ENCODE data around the gene SPON2.

Gene SPON2

GRCh38 chr4:1170156-1170975, 2.0 kb downstream of the SPON2 start:
- H3K27me3 ChIP-seq (ENCODE audit: control insufficient read depth in 1 of 2, insufficient read depth in 2 of 2, low read length in 2 of 2): peaks cover 10 to 30% of the 10 kb centered on the region in 2 donors
- H3K4me3 ChIP-seq (ENCODE audit: low read length in 2 of 2): peak overlapping the region in 1 of 2 donors; percentile 68
- no peaks in the 10 kb centered on the region for H3K36me3 ChIP-seq (ENCODE audit: control insufficient read depth in 2 of 2, insufficient read depth in 2 of 2, low read length in 2 of 2)
- H3K4me1 ChIP-seq (ENCODE audit: control insufficient read depth, insufficient read depth, low read length): peaks cover 59% of the 10 kb centered on the region
- no peak overlapping the region for H3K27ac ChIP-seq (ENCODE audit: low read length)
- H3K9me3 ChIP-seq (ENCODE audit: control insufficient read depth in 2 of 2, low read length in 2 of 2): no peaks in the 10 kb centered on the region
- H3K9ac ChIP-seq (ENCODE audit: low read length in 2 of 2): no peak overlapping the region

GRCh38 chr4:1169691-1170096, 2.7 kb downstream of the SPON2 start:
- H3K9me3 ChIP-seq (ENCODE audit: control insufficient read depth in 2 of 2, low read length in 2 of 2): no peaks in the 10 kb centered on the region
- peaks cover 10 to 30% of the 10 kb centered on the region in 2 donors for H3K27me3 ChIP-seq (ENCODE audit: control insufficient read depth in 1 of 2, insufficient read depth in 2 of 2, low read length in 2 of 2)
- H3K36me3 ChIP-seq (ENCODE audit: control insufficient read depth in 2 of 2, insufficient read depth in 2 of 2, low read length in 2 of 2): no peaks in the 10 kb centered on the region
- no peak overlapping the region for H3K9ac ChIP-seq (ENCODE audit: low read length in 2 of 2)
- H3K4me1 ChIP-seq (ENCODE audit: control insufficient read depth, insufficient read depth, low read length): peaks cover 59% of the 10 kb centered on the region
- H3K4me3 ChIP-seq (ENCODE audit: low read length in 2 of 2): no peak overlapping the region
- no peak overlapping the region for H3K27ac ChIP-seq (ENCODE audit: low read length)

DNA sequence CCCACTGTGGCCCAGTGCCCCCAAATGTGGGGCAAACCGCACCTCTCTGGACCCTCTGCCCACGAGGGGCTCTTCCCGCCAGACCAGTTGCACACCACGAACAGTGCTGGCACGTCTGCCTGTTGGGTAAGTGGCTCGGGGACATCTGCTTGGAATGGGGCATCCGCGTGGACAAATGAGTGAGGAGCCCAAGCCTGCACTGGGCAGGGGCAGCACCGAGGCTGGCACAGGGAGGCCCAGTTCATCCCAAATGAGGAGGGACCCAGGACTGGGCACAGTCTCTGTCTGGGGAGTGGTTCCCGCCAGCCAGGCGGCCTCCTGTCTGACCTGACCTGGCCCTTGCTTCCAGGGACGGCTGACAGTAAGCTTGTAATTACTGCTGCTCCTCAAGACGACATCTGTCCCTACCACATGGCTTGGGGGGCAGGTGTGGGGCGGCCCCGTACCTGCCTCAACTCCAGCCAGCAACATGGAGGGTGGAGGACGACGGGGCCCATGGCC, 3.2 kb downstream of the SPON2 start:
- H3K9ac ChIP-seq (ENCODE audit: low read length in 2 of 2): no peak overlapping the region
- no peak overlapping the region for H3K27ac ChIP-seq (ENCODE audit: low read length)
- no peaks in the 10 kb centered on the region for H3K9me3 ChIP-seq (ENCODE audit: control insufficient read depth in 2 of 2, low read length in 2 of 2)
- peaks cover 59% of the 10 kb centered on the region for H3K4me1 ChIP-seq (ENCODE audit: control insufficient read depth, insufficient read depth, low read length)
- H3K4me3 ChIP-seq (ENCODE audit: low read length in 2 of 2): no peak overlapping the region
- peaks cover 10 to 30% of the 10 kb centered on the region in 2 donors for H3K27me3 ChIP-seq (ENCODE audit: control insufficient read depth in 1 of 2, insufficient read depth in 2 of 2, low read length in 2 of 2)
- no peaks in the 10 kb centered on the region for H3K36me3 ChIP-seq (ENCODE audit: control insufficient read depth in 2 of 2, insufficient read depth in 2 of 2, low read length in 2 of 2)

- Histone ChIP-seq H3K27ac (ENCODE audit: low read length) (peak overlapping the region; percentile 11), H3K9me3 (ENCODE audit: control insufficient read depth in 2 of 2, low read length in 2 of 2) (no peaks in the 10 kb centered on the region), H3K27me3 (ENCODE audit: control insufficient read depth in 1 of 2, insufficient read depth in 2 of 2, low read length in 2 of 2) (peaks cover 10 to 29% of the 10 kb centered on the region in 2 donors), H3K4me1 (ENCODE audit: control insufficient read depth, insufficient read depth, low read length) (peaks cover 53% of the 10 kb centered on the region), H3K36me3 (ENCODE audit: control insufficient read depth in 2 of 2, insufficient read depth in 2 of 2, low read length in 2 of 2) (no peaks in the 10 kb centered on the region), H3K9ac (ENCODE audit: low read length in 2 of 2) (peak overlapping the region in 1 of 2 donors; percentile 60), H3K4me3 (ENCODE audit: low read length in 2 of 2) (peak overlapping the region in 1 of 2 donors; percentile 93)
Measured at GRCh38 chr4:1168191-1169101, 3.9 kb downstream of the SPON2 start.

GRCh38 chr4:1167244-1167949, 5.0 kb downstream of the SPON2 start:
- H3K27ac ChIP-seq (ENCODE audit: low read length): peak overlapping the region; percentile 11

DNA sequence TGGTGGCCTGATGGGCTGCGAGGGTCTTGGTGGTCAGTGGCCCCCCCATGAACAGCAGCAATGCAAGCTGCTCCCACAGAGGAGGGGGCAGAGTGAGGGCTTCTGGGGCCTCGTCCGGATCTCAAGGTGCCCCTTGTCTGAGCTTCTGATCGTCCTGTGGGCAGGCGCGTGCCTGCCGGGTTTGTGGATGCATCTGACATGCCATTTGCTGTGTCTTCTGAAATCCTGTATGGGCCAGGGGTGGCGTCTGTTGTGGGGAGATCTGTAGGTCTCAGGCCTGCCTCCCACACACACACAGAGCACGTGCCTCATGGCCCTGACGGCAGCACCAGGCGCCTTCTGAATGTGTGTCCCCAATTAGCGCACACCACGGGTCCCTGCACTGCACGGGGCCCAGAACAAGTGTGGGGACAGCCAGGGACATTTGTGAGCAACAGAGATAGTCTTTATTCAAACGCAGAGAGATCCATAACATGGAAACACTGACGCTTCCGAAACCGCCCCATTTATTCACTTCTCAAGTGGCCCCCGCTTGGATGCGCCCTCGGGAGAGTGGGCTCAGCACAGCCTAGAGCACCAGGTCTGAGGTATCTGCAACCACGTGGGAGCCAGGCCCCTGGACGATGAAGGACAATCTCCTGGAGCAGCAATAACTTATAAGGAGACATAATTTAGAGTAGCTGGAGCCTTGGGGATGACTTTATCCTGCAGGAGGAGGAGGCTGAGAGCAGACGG, 5.7 kb downstream of the SPON2 start:
- Histone ChIP-seq H3K36me3 (ENCODE audit: control insufficient read depth in 2 of 2, insufficient read depth in 2 of 2, low read length in 2 of 2) (no peaks in the 10 kb centered on the region), H3K4me1 (ENCODE audit: control insufficient read depth, insufficient read depth, low read length) (peaks cover 40% of the 10 kb centered on the region), H3K27ac (ENCODE audit: low read length) (no peak overlapping the region)

More at GRCh38 chr4:1167244-1167949, 5.0 kb downstream of the SPON2 start:
- H3K36me3 ChIP-seq (ENCODE audit: control insufficient read depth in 2 of 2, insufficient read depth in 2 of 2, low read length in 2 of 2): no peaks in the 10 kb centered on the region
- H3K4me3 ChIP-seq (ENCODE audit: low read length in 2 of 2): peak overlapping the region; percentile 84 to 93
- H3K9ac ChIP-seq (ENCODE audit: low read length in 2 of 2): peak overlapping the region; percentile 29 to 60
- H3K4me1 ChIP-seq (ENCODE audit: control insufficient read depth, insufficient read depth, low read length): peaks cover 47% of the 10 kb centered on the region
- H3K9me3 ChIP-seq (ENCODE audit: control insufficient read depth in 2 of 2, low read length in 2 of 2): no peaks in the 10 kb centered on the region
- peaks cover 10 to 21% of the 10 kb centered on the region in 2 donors for H3K27me3 ChIP-seq (ENCODE audit: control insufficient read depth in 1 of 2, insufficient read depth in 2 of 2, low read length in 2 of 2)

GRCh38 chr4:1164956-1165545, 7.3 kb downstream of the SPON2 start:
- H3K27me3 ChIP-seq (ENCODE audit: control insufficient read depth in 1 of 2, insufficient read depth in 2 of 2, low read length in 2 of 2): peaks cover 0 to 2% of the 10 kb centered on the region in 2 donors
- H3K9me3 ChIP-seq (ENCODE audit: control insufficient read depth in 2 of 2, low read length in 2 of 2): no peaks in the 10 kb centered on the region
- no peaks in the 10 kb centered on the region for H3K36me3 ChIP-seq (ENCODE audit: control insufficient read depth in 2 of 2, insufficient read depth in 2 of 2, low read length in 2 of 2)
- H3K27ac ChIP-seq (ENCODE audit: low read length): no peak overlapping the region
- no peak overlapping the region for H3K4me3 ChIP-seq (ENCODE audit: low read length in 2 of 2)
- H3K4me1 ChIP-seq (ENCODE audit: control insufficient read depth, insufficient read depth, low read length): peaks cover 29% of the 10 kb centered on the region
- no peak overlapping the region for H3K9ac ChIP-seq (ENCODE audit: low read length in 2 of 2)

More for the DNA sequence above, 5.7 kb downstream of the SPON2 start:
- Histone ChIP-seq H3K9ac (ENCODE audit: low read length in 2 of 2) (peak overlapping the region in 1 of 2 donors; percentile 21), H3K4me3 (ENCODE audit: low read length in 2 of 2) (peak overlapping the region in 1 of 2 donors; percentile 84), H3K9me3 (ENCODE audit: control insufficient read depth in 2 of 2, low read length in 2 of 2) (no peaks in the 10 kb centered on the region), H3K27me3 (ENCODE audit: control insufficient read depth in 1 of 2, insufficient read depth in 2 of 2, low read length in 2 of 2) (peaks cover 5 to 14% of the 10 kb centered on the region in 2 donors)

DNA sequence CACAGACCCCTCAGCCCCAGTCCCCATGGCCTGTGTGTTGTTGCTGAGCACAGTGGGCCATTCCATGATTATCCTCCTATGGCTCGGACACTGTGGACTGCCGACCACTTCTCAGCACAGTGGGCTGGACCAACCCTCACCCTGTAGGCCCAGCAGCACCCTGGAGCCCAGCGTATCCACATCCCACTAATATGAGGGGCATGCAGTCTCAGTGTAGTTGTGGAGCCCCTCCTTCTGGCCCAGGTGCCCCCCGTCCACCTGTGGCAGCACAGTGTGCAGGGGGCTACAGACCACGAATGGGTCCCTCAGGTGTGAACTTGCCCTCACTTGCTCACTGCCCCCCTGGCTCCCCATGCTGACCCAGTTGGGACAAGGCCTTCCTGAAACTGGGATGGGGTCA, 7.9 kb downstream of the SPON2 start:
- Histone ChIP-seq H3K27ac (ENCODE audit: low read length) (no peak overlapping the region), H3K4me3 (ENCODE audit: low read length in 2 of 2) (no peak overlapping the region), H3K9me3 (ENCODE audit: control insufficient read depth in 2 of 2, low read length in 2 of 2) (no peaks in the 10 kb centered on the region), H3K4me1 (ENCODE audit: control insufficient read depth, insufficient read depth, low read length) (peaks cover 24% of the 10 kb centered on the region), H3K27me3 (ENCODE audit: control insufficient read depth in 1 of 2, insufficient read depth in 2 of 2, low read length in 2 of 2) (peaks cover 0 to 2% of the 10 kb centered on the region in 2 donors), H3K36me3 (ENCODE audit: control insufficient read depth in 2 of 2, insufficient read depth in 2 of 2, low read length in 2 of 2) (no peaks in the 10 kb centered on the region), H3K9ac (ENCODE audit: low read length in 2 of 2) (no peak overlapping the region)

- Histone ChIP-seq H3K4me1 (ENCODE audit: control insufficient read depth, insufficient read depth, low read length) (peaks cover 20% of the 10 kb centered on the region), H3K4me3 (ENCODE audit: low read length in 2 of 2) (no peak overlapping the region), H3K9ac (ENCODE audit: low read length in 2 of 2) (no peak overlapping the region), H3K36me3 (ENCODE audit: control insufficient read depth in 2 of 2, insufficient read depth in 2 of 2, low read length in 2 of 2) (no peaks in the 10 kb centered on the region), H3K9me3 (ENCODE audit: control insufficient read depth in 2 of 2, low read length in 2 of 2) (no peaks in the 10 kb centered on the region), H3K27ac (ENCODE audit: low read length) (no peak overlapping the region), H3K27me3 (ENCODE audit: control insufficient read depth in 1 of 2, insufficient read depth in 2 of 2, low read length in 2 of 2) (no peaks in the 10 kb centered on the region)
Measured at GRCh38 chr4:1164040-1164439, 8.3 kb downstream of the SPON2 start.

Measured in stomach smooth muscle (tissue), 2 donors.